Upper lobe of left lung (tissue), 6 donors: ENCODE results near the gene NPY4R2. TPM values are rescaled to one million over a fixed set of nuclear protein-coding genes. Genes with fewer than 3 reads are reported as not detected.
"Not testable (repeated sequence)": the region's sequence is repeated elsewhere in the genome, so short reads cannot be mapped to it uniquely, and the experiment has no call there.

Experiments used
- ATAC-seq, 2 donors: fragments of 200-7000 bp; cut with Tn5 transposase; one replicate each; pipeline ENCODE4 v1.9.1; 2022; ENCODE audit warnings: mild to moderate bottlenecking in 2 of 2, moderate library complexity in 2 of 2; ENCODE audit not compliant: low FRiP score in 2 of 2
- DNase-seq, 2 donors: peaks; one replicate each; pipeline ENCODE4 v3.0.0-alpha.2; 2019 to 2020
- H3K27ac ChIP-seq, 4 donors: fragments of 200-600 bp; sonication (generic); one replicate each; pipeline ENCODE4 v1.5.1; 2016 to 2019
- H3K27me3 ChIP-seq, 4 donors: fragments of 200-600 bp; sonication (generic); one replicate each; pipeline ENCODE4 v1.5.1; 2017 to 2019
- H3K36me3 ChIP-seq, 4 donors: fragments of 200-600 bp; sonication (generic); one replicate each; pipeline ENCODE4 v1.5.1; 2016 to 2019
- H3K4me1 ChIP-seq, 4 donors: fragments of 200-600 bp; sonication (generic); one replicate each; pipeline ENCODE4 v1.5.1; 2018 to 2019
- H3K4me3 ChIP-seq, 4 donors: fragments of 200-600 bp; sonication (generic); one replicate each; pipeline ENCODE4 v1.5.1; 2017 to 2019; ENCODE audit warnings: mild to moderate bottlenecking in 2 of 4, moderate library complexity in 1 of 4
- H3K9me3 ChIP-seq, 4 donors: fragments of 200-600 bp; sonication (generic); one replicate each; pipeline ENCODE4 v1.5.1; 2018 to 2019
- WGBS, 2 donors: methylation state at CpG; one replicate each; pipeline ENCODE4 v1.1.5; 2017 to 2018; 5-methylcytosine and 5-hydroxymethylcytosine counted together
- total RNA-seq, 6 donors: library from RNA; depleted of rRNA in 4 of 6; stranded (reverse); fragments of >200 nt in 4 of 6; gene quantifications; one replicate each; pipeline versions ENCODE4 v1.1.0 to v1.2.1, GENCODE V29; 2016 to 2021
- donor health status: DM: no; HTN: no; CAD: no; lungs with moderate emphysema.
- donor health status: DM: no; HTN: yes; CAD: no; lungs with severe emphysema.

Gene NPY4R2
- total RNA-seq, 6 donors from 2014 or later = 0.46 to 2.7 (median 2.4) TPM; not detected in 1

DNA sequence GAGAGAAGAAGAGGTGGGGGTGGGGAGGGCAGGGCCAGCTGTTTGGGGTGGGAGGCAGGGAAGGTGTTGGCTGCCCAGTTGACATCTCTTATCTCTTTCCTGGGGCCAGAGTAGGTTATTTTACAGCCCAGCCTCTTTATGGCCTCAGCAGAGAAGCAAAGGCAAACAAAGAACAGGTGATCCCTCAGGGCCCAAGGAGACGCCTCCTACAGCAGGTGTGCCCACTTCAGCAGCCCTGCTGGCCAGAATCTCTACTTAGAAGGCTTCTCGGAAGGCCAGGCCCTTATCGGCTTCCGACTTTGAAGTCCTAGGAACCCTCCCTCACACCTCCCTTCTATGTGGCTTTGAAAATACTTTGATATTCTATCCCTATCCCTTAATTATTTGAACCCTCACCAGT lies 8.0 kb upstream of the NPY4R2 start:
- WGBS, 2 donors = 40 to 49% methylated on average over 4 of the region's 4 CpGs
- H3K27ac ChIP-seq, H3K4me1 ChIP-seq, H3K27me3 ChIP-seq, H3K4me3 ChIP-seq, H3K9me3 ChIP-seq, H3K36me3 ChIP-seq: not testable (repeated sequence)
- ATAC-seq = peak; percentile 45 to 60
- peak in 1 of 2 donors; percentile 25 for DNase-seq

DNA sequence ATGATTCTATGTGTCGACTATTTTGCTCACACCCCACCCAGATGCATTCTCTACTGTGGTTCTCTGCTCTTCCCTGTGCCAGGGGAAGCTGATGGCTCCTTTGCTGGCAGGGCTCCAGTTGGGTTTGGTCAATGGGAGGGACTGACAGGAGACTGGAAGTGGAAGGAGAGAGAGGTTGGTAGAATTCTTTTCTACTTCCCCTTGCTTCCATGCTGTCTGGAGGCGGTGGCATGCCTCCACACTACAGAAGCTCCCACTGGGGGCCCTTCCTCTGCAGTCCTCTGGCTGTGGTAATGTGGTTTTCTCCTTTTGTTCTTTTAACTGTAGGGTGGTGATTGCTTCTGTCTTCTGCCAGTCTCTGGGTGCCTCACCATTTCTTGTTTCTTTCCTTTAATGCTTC lies 4.4 kb upstream of the NPY4R2 start:
- WGBS, 2 donors = no CpG with 5 or more reads among the region's 2 CpGs

DNA sequence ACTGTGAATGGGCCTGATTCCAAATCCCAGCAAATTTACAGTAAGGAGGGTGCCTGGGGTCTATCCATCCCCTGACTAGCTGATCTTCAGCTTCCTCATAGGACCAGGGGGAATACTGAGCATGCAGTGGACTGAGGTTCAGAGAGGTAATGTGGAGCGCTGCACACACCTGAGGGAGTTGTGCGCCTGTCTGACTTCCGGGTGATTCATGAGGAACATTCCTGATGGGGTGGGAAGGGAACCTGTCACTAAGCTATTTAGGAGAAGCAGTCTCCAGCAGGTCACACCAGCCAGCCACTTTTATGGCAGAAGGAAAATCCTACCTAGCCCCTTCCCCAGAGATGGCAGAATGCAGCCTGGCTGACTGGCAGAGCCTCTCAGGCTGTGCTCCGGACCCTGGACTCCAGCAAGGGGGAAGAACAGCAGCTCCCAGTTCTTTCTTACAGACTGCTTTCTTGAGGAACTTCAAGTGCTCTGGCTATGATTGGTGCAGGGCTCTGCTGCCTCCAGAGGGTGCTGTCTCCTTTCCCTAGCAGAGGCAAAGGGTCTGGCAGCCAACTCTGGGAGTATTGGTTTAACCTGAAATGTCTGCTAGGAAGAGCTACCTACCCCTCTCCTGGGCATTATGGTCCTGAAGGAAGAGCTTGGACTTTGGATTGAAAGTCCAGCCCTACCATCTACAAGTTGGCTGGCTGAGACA lies 2.5 kb upstream of the NPY4R2 start:
- no CpG with 5 or more reads among the region's 4 CpGs for WGBS, 2 donors
- H3K4me1 ChIP-seq, H3K36me3 ChIP-seq, H3K27ac ChIP-seq, H3K4me3 ChIP-seq, H3K27me3 ChIP-seq, H3K9me3 ChIP-seq: not testable (repeated sequence)
- peak in 1 of 2 donors; percentile 31 for DNase-seq
- ATAC-seq = peak; percentile 30 to 66

More for the DNA sequence above, 4.4 kb upstream of the NPY4R2 start:
- not testable (repeated sequence) for H3K4me3 ChIP-seq, H3K4me1 ChIP-seq, H3K27ac ChIP-seq, H3K36me3 ChIP-seq, DNase-seq, H3K9me3 ChIP-seq, H3K27me3 ChIP-seq, ATAC-seq

DNA sequence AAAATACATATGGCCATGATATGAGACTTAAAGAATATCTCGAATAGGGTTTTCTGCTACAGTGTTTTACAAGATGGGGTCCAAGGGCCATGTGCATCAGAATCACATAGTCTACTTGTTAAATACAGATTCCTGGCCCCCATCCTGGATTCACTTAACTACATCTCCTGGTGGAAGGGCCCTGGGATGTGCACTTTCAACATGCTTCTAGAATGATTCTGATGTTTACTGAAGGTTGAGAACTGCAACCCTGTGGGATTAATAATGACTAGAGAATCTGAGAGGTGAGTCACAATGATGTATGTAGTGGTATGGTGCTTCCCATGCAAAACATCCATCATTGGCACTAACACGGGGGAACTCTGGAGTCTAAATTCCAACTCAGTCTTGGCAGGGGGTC lies 2.1 kb downstream of the NPY4R2 start:
- not testable (repeated sequence) for H3K36me3 ChIP-seq, H3K9me3 ChIP-seq, DNase-seq, H3K27ac ChIP-seq, ATAC-seq, H3K27me3 ChIP-seq, H3K4me1 ChIP-seq, H3K4me3 ChIP-seq
- WGBS, 2 donors = 89 to 91% methylated on average over 1 of the region's 2 CpGs

DNA sequence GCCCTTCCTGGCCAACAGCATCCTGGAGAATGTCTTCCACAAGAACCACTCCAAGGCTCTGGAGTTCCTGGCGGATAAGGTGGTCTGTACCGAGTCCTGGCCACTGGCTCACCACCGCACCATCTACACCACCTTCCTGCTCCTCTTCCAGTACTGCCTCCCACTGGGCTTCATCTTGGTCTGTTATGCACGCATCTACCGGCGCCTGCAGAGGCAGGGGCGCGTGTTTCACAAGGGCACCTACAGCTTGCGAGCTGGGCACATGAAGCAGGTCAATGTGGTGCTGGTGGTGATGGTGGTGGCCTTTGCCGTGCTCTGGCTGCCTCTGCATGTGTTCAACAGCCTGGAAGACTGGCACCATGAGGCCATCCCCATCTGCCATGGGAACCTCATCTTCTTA lies 4.0 kb downstream of the NPY4R2 start:
- not testable (repeated sequence) for H3K9me3 ChIP-seq, H3K36me3 ChIP-seq, H3K27me3 ChIP-seq, H3K4me1 ChIP-seq, H3K4me3 ChIP-seq, H3K27ac ChIP-seq
- ATAC-seq (peak; percentile 18 to 26), DNase-seq (peak in 1 of 2 donors; percentile 79)
- WGBS, 2 donors = 100% methylated on average over 6 of the region's 10 CpGs; no CpG with 5 or more reads in 1 of the 2 donors

DNA sequence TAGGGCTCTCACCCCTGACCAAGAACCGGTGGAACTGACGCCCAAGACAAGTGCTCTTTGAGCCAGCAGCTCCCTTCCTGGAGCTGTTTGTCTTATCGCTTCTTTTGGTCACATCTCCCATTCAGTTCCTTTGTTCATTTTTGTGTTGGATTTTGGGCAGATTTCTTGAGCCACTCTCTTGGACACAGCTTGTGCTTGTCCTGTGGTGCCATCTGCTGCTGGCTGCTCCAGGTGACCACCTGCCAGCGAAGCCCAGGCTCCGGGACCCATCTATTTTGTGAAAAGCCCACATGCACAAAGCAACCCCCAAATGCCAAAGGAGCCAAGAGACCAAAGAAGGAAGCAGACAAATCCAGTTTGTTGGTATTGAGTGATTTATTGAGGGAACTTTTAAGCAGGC lies 6.2 kb downstream of the NPY4R2 start:
- H3K36me3 ChIP-seq, H3K4me1 ChIP-seq, ATAC-seq, H3K4me3 ChIP-seq, DNase-seq, H3K27me3 ChIP-seq, H3K27ac ChIP-seq, H3K9me3 ChIP-seq: not testable (repeated sequence)
- 96% methylated on average over 3 of the region's 5 CpGs for WGBS, 2 donors

DNA sequence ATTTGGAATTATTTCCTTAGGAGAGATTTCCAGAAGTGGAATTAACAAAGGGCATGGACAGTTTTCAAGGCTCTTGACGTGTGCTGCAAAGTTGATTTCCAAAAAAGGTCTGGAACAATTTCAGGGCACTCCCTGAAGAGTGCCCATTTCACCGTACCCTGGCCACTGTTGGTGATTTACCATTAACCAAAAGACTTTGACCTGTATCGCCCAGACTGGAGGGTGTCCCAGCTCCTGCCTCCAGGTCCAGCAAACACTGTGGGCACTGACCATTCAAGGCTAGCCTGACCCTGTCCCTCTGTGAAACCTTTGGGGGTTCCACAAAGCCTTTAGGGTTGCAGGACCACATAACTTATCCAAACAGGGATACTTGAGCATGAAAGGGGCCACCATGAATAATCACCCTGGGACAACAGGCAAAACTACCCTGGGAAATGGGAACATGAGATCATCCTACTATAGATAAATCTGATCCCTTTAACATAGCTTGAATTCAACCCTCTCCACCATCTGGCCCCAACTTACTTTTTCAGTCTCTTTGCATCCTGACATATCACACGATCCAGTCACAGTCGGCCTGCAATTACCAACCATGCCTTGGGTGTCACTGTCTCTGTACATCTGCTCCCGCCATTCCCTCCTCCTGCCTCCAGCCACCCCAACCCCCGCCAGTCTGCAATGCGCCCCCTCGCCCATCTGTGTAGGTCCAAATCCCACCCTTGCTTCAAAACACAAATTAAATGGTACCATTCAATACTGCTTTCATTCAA lies 8.9 kb downstream of the NPY4R2 start:
- not testable (repeated sequence) for H3K4me1 ChIP-seq, H3K36me3 ChIP-seq, H3K27me3 ChIP-seq, H3K27ac ChIP-seq, H3K4me3 ChIP-seq, ATAC-seq, H3K9me3 ChIP-seq, DNase-seq
- WGBS, 2 donors = no CpG with 5 or more reads among the region's 9 CpGs

DNA sequence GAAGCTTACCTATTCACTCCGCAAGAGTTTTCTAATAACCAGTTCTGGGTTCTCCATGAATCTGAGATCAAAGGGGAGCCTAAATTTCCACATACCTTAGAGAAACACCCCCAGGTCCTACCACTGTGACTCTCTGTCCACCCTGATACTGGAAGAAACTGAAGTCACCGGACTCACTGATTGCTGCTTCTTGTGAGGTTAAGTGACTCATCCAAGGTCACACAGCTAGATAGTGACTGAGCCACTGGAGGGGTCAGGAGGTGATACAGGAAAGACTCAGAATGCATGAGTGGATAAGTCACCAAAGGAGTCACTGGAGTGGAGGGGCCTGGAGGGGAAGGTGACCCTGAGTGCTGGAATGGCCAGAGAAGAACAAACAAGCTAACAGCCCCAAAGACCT lies 9.8 kb downstream of the NPY4R2 start:
- not testable (repeated sequence) for H3K4me3 ChIP-seq, H3K4me1 ChIP-seq, H3K9me3 ChIP-seq, ATAC-seq, H3K27me3 ChIP-seq, DNase-seq, H3K36me3 ChIP-seq, H3K27ac ChIP-seq
- no CpG with 5 or more reads among the region's 2 CpGs for WGBS, 2 donors

DNA sequence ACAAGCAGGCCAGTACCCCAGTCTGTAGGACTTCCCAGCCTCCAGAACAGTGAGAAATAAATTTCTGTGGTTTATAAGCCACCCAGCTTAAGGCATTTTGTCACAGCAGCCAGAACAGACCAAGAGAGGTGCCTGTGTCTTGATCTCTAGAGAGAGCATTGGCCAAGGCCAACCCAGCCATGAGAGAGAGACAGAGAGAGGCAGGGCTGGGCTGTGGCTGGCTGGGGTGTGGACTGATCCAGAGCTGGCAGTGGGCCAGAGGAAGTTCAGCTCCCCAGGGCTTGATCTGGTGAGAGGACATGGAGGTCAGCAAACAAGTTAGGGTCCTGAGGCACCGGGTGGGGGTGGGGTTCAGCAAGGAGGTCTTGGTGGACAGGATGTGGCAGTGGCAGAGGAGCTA lies 14.4 kb downstream of the NPY4R2 start:
- not testable (repeated sequence) for ATAC-seq

DNA sequence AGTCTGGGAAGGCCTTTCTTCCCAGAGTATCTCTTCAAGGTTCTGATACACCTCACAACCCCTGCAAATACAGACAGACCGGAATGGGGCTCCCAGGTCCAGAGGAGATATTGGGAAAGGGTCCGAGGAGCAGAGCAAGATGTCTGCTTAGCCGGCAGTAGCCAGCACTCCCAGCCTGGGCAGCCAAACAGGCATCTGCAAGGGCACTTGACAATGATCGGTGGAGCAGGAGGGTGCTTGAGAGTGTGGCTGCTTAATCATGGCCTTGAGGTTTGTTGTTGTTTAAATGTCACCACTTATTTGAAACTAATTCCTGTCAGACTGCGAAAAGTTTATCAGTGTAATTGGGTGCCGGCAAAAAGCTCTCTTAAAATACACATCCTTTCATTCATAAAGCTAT lies 15.0 kb downstream of the NPY4R2 start:
- not testable (repeated sequence) for H3K4me1 ChIP-seq, H3K27ac ChIP-seq, H3K4me3 ChIP-seq, DNase-seq, ATAC-seq, H3K9me3 ChIP-seq, H3K36me3 ChIP-seq, H3K27me3 ChIP-seq
- WGBS, 2 donors = no CpG with 5 or more reads among the region's 6 CpGs

More for the DNA sequence above, 14.4 kb downstream of the NPY4R2 start:
- H3K4me1 ChIP-seq, DNase-seq, H3K4me3 ChIP-seq, H3K36me3 ChIP-seq, H3K27me3 ChIP-seq, H3K9me3 ChIP-seq, H3K27ac ChIP-seq: not testable (repeated sequence)
- WGBS, 2 donors = no CpG with 5 or more reads among the region's 1 CpG

DNA sequence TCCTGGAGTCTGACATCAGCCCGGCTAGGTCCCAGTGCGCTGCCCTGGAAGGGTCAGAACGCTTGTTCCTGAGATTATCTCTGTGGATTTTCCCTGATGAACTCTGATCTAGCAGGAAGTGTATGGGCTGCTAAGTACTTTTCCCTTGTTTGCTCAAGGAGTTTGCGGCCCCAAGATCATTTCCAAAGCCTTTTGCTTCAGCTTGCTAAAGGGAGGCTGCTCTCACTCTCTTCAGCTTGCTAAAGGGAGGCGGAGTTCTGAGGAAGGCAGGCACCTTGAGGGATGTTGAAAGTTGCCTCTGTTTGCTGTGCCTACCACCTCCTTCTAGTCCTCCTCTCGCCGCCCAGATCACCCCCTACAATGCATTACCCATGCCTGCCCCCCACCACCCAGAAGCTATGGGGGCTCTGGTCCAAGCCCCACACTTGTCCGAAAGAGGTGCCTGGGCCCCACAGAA lies 18.3 kb downstream of the NPY4R2 start:
- H3K4me1 ChIP-seq, H3K9me3 ChIP-seq, H3K27ac ChIP-seq, H3K27me3 ChIP-seq, H3K36me3 ChIP-seq, H3K4me3 ChIP-seq: not testable (repeated sequence)
- peak; percentile 31 to 34 for ATAC-seq
- peak in 1 of 2 donors; percentile 32 for DNase-seq
- WGBS, 2 donors = 71 to 73% methylated on average over 3 to 4 of the region's 8 CpGs

DNA sequence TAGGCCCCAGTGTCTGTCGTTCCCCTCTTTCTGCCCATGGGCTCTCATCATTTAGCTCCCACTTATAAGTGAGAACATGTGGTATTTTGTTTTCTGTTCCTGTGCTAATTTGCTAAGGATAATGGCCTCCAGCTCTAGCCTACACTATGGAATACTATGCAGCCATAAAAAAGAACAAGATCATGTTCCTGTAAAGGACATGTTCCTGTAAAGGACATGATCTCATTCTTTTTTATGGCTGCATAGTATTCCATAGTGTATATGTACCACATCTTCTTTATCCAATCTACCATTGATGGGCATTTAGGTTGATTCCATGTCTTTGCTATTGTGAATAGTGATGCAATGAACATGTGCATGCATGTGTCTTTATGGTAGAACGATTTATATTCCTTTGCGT lies 19.2 kb downstream of the NPY4R2 start:
- ATAC-seq = not testable (repeated sequence)
- WGBS, 2 donors = 67% methylated on average over 1 of the region's 3 CpGs; no CpG with 5 or more reads in 1 of the 2 donors

DNA sequence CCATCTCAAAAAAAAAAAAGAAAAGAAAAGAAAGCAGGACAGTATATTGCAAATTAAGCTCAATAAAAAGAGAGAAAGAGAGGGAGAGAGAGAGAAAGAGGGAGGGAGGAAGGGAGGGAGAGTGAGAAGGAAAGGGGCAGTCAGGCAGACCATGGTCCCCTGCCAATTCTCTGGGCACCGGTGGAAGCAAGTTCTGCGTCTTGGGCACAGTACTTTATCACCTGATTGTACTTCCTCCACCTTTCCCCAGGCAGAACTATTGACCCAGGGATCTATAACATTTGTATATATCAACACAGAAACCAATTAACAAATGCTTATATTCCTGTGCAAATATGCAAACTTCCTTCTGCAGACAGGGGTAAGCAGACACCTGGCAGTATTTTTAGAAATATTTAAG lies 22.4 kb downstream of the NPY4R2 start:
- WGBS, 2 donors = 31% methylated on average over 2 of the region's 2 CpGs; no CpG with 5 or more reads in 1 of the 2 donors
- H3K27ac ChIP-seq = not testable (repeated sequence)

More for the DNA sequence above, 19.2 kb downstream of the NPY4R2 start:
- not testable (repeated sequence) for H3K27me3 ChIP-seq, H3K36me3 ChIP-seq, H3K9me3 ChIP-seq, H3K27ac ChIP-seq, H3K4me1 ChIP-seq, DNase-seq, H3K4me3 ChIP-seq

More for the DNA sequence above, 22.4 kb downstream of the NPY4R2 start:
- not testable (repeated sequence) for H3K27me3 ChIP-seq, H3K4me3 ChIP-seq, H3K9me3 ChIP-seq, H3K36me3 ChIP-seq, H3K4me1 ChIP-seq, DNase-seq, ATAC-seq
